ENCODE data around the gene JMJD7.

Gene JMJD7

DNA sequence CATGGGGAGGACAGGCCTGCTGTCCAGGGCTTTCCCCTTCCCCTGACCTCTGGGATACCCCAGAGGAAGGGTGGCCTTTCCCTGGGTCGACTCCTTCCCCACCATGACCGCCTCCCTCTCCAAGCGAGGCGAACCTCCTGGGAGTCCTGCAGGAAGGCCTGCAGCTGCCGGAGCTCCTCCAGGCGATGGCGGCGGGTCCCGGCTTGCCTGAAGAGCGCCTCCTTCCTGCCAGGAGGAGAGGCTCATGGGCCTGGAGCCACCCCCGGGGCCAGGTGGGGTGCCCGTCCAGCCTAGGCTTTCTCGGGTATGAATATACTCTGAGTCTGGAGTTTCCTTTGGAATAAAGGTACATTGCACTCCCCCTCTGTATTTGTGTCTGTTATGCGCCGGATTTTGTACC is 30.9 kb downstream of the JMJD7 start:
- H3K4me1 ChIP-seq (ENCODE audit: control insufficient read depth in 2 of 2, insufficient read depth in 2 of 2, low read length in 2 of 2), result no peaks in the 10 kb centered on the region
- no peaks in the 10 kb centered on the region for H3K36me3 ChIP-seq (ENCODE audit: control insufficient read depth in 2 of 2, insufficient read depth in 2 of 2, low read length in 2 of 2)
- H3K9me3 ChIP-seq (ENCODE audit: control insufficient read depth in 2 of 2, low read length in 2 of 2), result no peaks in the 10 kb centered on the region
- no peak overlapping the region for H3K9ac ChIP-seq (ENCODE audit: low read depth in 1 of 2, low read length in 2 of 2)
- H3K27ac ChIP-seq (ENCODE audit: low read depth in 2 of 2, low read length in 2 of 2), result no peak overlapping the region
- H3K27me3 ChIP-seq (ENCODE audit: control insufficient read depth in 2 of 2, insufficient read depth in 2 of 2, low read length in 2 of 2), result no peaks in the 10 kb centered on the region
- H3K4me3 ChIP-seq (ENCODE audit: low read length in 2 of 2), result no peak overlapping the region

- Histone ChIP-seq H3K4me1 (ENCODE audit: control insufficient read depth in 2 of 2, insufficient read depth in 2 of 2, low read length in 2 of 2) (no peaks in the 10 kb centered on the region), H3K4me3 (ENCODE audit: low read length in 2 of 2) (no peak overlapping the region), H3K27me3 (ENCODE audit: control insufficient read depth in 2 of 2, insufficient read depth in 2 of 2, low read length in 2 of 2) (no peaks in the 10 kb centered on the region), H3K27ac (ENCODE audit: low read depth in 2 of 2, low read length in 2 of 2) (no peak overlapping the region), H3K9me3 (ENCODE audit: control insufficient read depth in 2 of 2, low read length in 2 of 2) (no peaks in the 10 kb centered on the region), H3K9ac (ENCODE audit: low read depth in 1 of 2, low read length in 2 of 2) (no peak overlapping the region), H3K36me3 (ENCODE audit: control insufficient read depth in 2 of 2, insufficient read depth in 2 of 2, low read length in 2 of 2) (no peaks in the 10 kb centered on the region)
Observed at GRCh38 chr15:41860049-41860828, 32.3 kb downstream of the JMJD7 start.

GRCh38 chr15:41861736-41862356 is 34.0 kb downstream of the JMJD7 start:
- H3K27ac ChIP-seq (ENCODE audit: low read depth in 2 of 2, low read length in 2 of 2), result no peak overlapping the region
- no peaks in the 10 kb centered on the region for H3K27me3 ChIP-seq (ENCODE audit: control insufficient read depth in 2 of 2, insufficient read depth in 2 of 2, low read length in 2 of 2)
- no peaks in the 10 kb centered on the region for H3K36me3 ChIP-seq (ENCODE audit: control insufficient read depth in 2 of 2, insufficient read depth in 2 of 2, low read length in 2 of 2)
- H3K9ac ChIP-seq (ENCODE audit: low read depth in 1 of 2, low read length in 2 of 2), result no peak overlapping the region
- H3K9me3 ChIP-seq (ENCODE audit: control insufficient read depth in 2 of 2, low read length in 2 of 2), result no peaks in the 10 kb centered on the region
- no peak overlapping the region for H3K4me3 ChIP-seq (ENCODE audit: low read length in 2 of 2)
- H3K4me1 ChIP-seq (ENCODE audit: control insufficient read depth in 2 of 2, insufficient read depth in 2 of 2, low read length in 2 of 2), result no peaks in the 10 kb centered on the region

GRCh38 chr15:41862515-41863116 is 34.7 kb downstream of the JMJD7 start:
- Histone ChIP-seq H3K9me3 (ENCODE audit: control insufficient read depth in 2 of 2, low read length in 2 of 2) (no peaks in the 10 kb centered on the region), H3K27me3 (ENCODE audit: control insufficient read depth in 2 of 2, insufficient read depth in 2 of 2, low read length in 2 of 2) (no peaks in the 10 kb centered on the region), H3K4me3 (ENCODE audit: low read length in 2 of 2) (no peak overlapping the region), H3K27ac (ENCODE audit: low read depth in 2 of 2, low read length in 2 of 2) (no peak overlapping the region), H3K4me1 (ENCODE audit: control insufficient read depth in 2 of 2, insufficient read depth in 2 of 2, low read length in 2 of 2) (no peaks in the 10 kb centered on the region), H3K9ac (ENCODE audit: low read depth in 1 of 2, low read length in 2 of 2) (no peak overlapping the region), H3K36me3 (ENCODE audit: control insufficient read depth in 2 of 2, insufficient read depth in 2 of 2, low read length in 2 of 2) (no peaks in the 10 kb centered on the region)

- no peaks in the 10 kb centered on the region for H3K4me1 ChIP-seq (ENCODE audit: control insufficient read depth in 2 of 2, insufficient read depth in 2 of 2, low read length in 2 of 2)
- H3K36me3 ChIP-seq (ENCODE audit: control insufficient read depth in 2 of 2, insufficient read depth in 2 of 2, low read length in 2 of 2), result no peaks in the 10 kb centered on the region
- no peak overlapping the region for H3K4me3 ChIP-seq (ENCODE audit: low read length in 2 of 2)
- H3K9me3 ChIP-seq (ENCODE audit: control insufficient read depth in 2 of 2, low read length in 2 of 2), result no peaks in the 10 kb centered on the region
- H3K27ac ChIP-seq (ENCODE audit: low read depth in 2 of 2, low read length in 2 of 2), result no peak overlapping the region
- no peaks in the 10 kb centered on the region for H3K27me3 ChIP-seq (ENCODE audit: control insufficient read depth in 2 of 2, insufficient read depth in 2 of 2, low read length in 2 of 2)
- no peak overlapping the region for H3K9ac ChIP-seq (ENCODE audit: low read depth in 1 of 2, low read length in 2 of 2)
Observed at GRCh38 chr15:41865490-41866055, 37.7 kb downstream of the JMJD7 start.

GRCh38 chr15:41866263-41866703 is 38.4 kb downstream of the JMJD7 start:
- H3K36me3 ChIP-seq (ENCODE audit: control insufficient read depth in 2 of 2, insufficient read depth in 2 of 2, low read length in 2 of 2), result no peaks in the 10 kb centered on the region
- H3K9ac ChIP-seq (ENCODE audit: low read depth in 1 of 2, low read length in 2 of 2), result no peak overlapping the region
- no peak overlapping the region for H3K4me3 ChIP-seq (ENCODE audit: low read length in 2 of 2)
- H3K27me3 ChIP-seq (ENCODE audit: control insufficient read depth in 2 of 2, insufficient read depth in 2 of 2, low read length in 2 of 2), result no peaks in the 10 kb centered on the region
- H3K9me3 ChIP-seq (ENCODE audit: control insufficient read depth in 2 of 2, low read length in 2 of 2), result no peaks in the 10 kb centered on the region
- H3K4me1 ChIP-seq (ENCODE audit: control insufficient read depth in 2 of 2, insufficient read depth in 2 of 2, low read length in 2 of 2), result no peaks in the 10 kb centered on the region
- H3K27ac ChIP-seq (ENCODE audit: low read depth in 2 of 2, low read length in 2 of 2), result no peak overlapping the region

- Histone ChIP-seq H3K4me1 (ENCODE audit: control insufficient read depth in 2 of 2, insufficient read depth in 2 of 2, low read length in 2 of 2) (no peaks in the 10 kb centered on the region), H3K27ac (ENCODE audit: low read depth in 2 of 2, low read length in 2 of 2) (no peak overlapping the region), H3K36me3 (ENCODE audit: control insufficient read depth in 2 of 2, insufficient read depth in 2 of 2, low read length in 2 of 2) (no peaks in the 10 kb centered on the region), H3K9ac (ENCODE audit: low read depth in 1 of 2, low read length in 2 of 2) (no peak overlapping the region), H3K27me3 (ENCODE audit: control insufficient read depth in 2 of 2, insufficient read depth in 2 of 2, low read length in 2 of 2) (no peaks in the 10 kb centered on the region), H3K9me3 (ENCODE audit: control insufficient read depth in 2 of 2, low read length in 2 of 2) (no peaks in the 10 kb centered on the region), H3K4me3 (ENCODE audit: low read length in 2 of 2) (no peak overlapping the region)
Observed at GRCh38 chr15:41866872-41867579, 39.1 kb downstream of the JMJD7 start.

GRCh38 chr15:41868321-41868720 is 40.4 kb downstream of the JMJD7 start:
- H3K36me3 ChIP-seq (ENCODE audit: control insufficient read depth in 2 of 2, insufficient read depth in 2 of 2, low read length in 2 of 2), result no peaks in the 10 kb centered on the region
- no peaks in the 10 kb centered on the region for H3K9me3 ChIP-seq (ENCODE audit: control insufficient read depth in 2 of 2, low read length in 2 of 2)
- H3K27ac ChIP-seq (ENCODE audit: low read depth in 2 of 2, low read length in 2 of 2), result no peak overlapping the region
- H3K9ac ChIP-seq (ENCODE audit: low read depth in 1 of 2, low read length in 2 of 2), result no peak overlapping the region
- no peaks in the 10 kb centered on the region for H3K27me3 ChIP-seq (ENCODE audit: control insufficient read depth in 2 of 2, insufficient read depth in 2 of 2, low read length in 2 of 2)
- no peak overlapping the region for H3K4me3 ChIP-seq (ENCODE audit: low read length in 2 of 2)
- no peaks in the 10 kb centered on the region for H3K4me1 ChIP-seq (ENCODE audit: control insufficient read depth in 2 of 2, insufficient read depth in 2 of 2, low read length in 2 of 2)

DNA sequence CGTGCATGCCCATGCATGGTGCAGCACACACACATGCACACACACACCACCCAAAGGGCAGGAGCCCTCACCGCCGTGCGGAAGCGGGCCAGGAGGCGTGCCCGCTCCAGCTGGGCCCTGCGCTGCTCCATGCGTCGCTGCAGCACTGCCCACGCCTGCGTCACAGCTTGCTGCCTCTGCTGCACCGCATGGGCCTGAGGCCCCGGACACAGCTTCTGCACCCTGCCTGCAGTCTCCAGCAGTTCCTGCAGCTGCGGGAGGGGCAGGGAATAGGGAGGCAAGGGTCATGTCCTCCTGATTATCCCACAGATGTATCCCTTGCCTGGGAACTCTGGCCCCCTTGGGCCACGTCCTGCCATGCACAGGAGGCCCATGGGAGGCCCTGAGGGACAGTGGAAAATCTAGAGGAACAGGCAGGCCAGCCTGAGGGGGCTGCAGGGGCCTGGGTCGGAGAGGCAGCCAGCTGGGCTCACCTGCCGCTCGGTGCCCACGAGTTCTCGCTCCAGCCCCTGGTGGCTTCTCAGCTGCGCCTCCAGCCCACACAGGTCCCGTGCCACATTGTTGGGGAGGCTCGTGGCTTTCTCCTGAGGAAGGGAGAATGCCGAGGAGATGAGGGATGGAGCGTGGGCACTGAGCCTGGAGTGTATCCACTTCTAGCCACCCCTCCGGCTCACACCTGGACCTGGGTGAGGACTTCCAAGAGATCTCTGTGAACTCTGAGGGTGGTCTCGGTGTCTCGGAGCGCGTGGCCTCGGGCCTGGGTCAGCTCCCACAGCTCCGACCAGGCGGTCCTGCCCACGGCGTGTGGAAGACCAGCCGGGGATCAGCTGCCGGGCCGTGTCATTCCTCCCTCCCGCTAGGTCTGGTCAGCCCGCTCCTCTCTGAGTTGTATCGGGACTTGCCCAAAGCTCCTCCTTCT is 42.1 kb downstream of the JMJD7 start:
- Histone ChIP-seq H3K9me3 (ENCODE audit: control insufficient read depth in 2 of 2, low read length in 2 of 2) (no peaks in the 10 kb centered on the region), H3K4me3 (ENCODE audit: low read length in 2 of 2) (no peak overlapping the region), H3K9ac (ENCODE audit: low read depth in 1 of 2, low read length in 2 of 2) (no peak overlapping the region), H3K27me3 (ENCODE audit: control insufficient read depth in 2 of 2, insufficient read depth in 2 of 2, low read length in 2 of 2) (no peaks in the 10 kb centered on the region), H3K27ac (ENCODE audit: low read depth in 2 of 2, low read length in 2 of 2) (no peak overlapping the region), H3K36me3 (ENCODE audit: control insufficient read depth in 2 of 2, insufficient read depth in 2 of 2, low read length in 2 of 2) (no peaks in the 10 kb centered on the region), H3K4me1 (ENCODE audit: control insufficient read depth in 2 of 2, insufficient read depth in 2 of 2, low read length in 2 of 2) (no peaks in the 10 kb centered on the region)

Data from mucosa of rectum (tissue), 2 donors.